Keratinocyte (primary cell): ENCODE results near the gene CCL1. TPM values are rescaled to one million over a fixed set of nuclear protein-coding genes. Genes with fewer than 3 reads are reported as not detected.

Experiments used
- DNase-seq: peaks from one replicate; pipeline ENCODE4 v3.0.0-alpha.2; 2011; ENCODE audit warnings: low read depth, missing footprints, low spot score
- FAIRE-seq: peaks from 2 replicates; lab custom pipeline; 2011; peaks lifted over from hg19 to GRCh38; lab: Jason Lieb, UNC
- H2AFZ ChIP-seq: 2 replicates; pipeline ENCODE4 v1.6.0; 2012; ENCODE audit warnings: low read length, control low read depth, inconsistent platforms; ENCODE audit not compliant: control insufficient read depth
- H3K27ac ChIP-seq: 2 replicates; pipeline ENCODE4 v1.5.1; 2011; ENCODE audit warnings: low read length; ENCODE audit not compliant: control insufficient read depth, insufficient read depth
- H3K27me3 ChIP-seq: 3 replicates; pipeline ENCODE4 v1.6.0; 2011; ENCODE audit warnings: low read length; ENCODE audit not compliant: control insufficient read depth, insufficient read depth; ENCODE audit errors: extremely low read depth
- H3K36me3 ChIP-seq, 2 experiments: 2 replicates in 1 of 2; 3 replicates in 1 of 2; pipeline ENCODE4 v1.5.1; 2011; ENCODE audit warnings: low read length in 2 of 2, mild to moderate bottlenecking in 1 of 2; ENCODE audit not compliant: control insufficient read depth in 2 of 2, insufficient read depth in 2 of 2; ENCODE audit errors: extremely low read depth in 1 of 2
- H3K4me1 ChIP-seq: 3 replicates; pipeline ENCODE4 v1.5.1; 2011; ENCODE audit warnings: low read length; ENCODE audit not compliant: control insufficient read depth, insufficient read depth; ENCODE audit errors: extremely low read depth
- H3K4me2 ChIP-seq: 3 replicates; pipeline ENCODE4 v1.6.0; 2011; ENCODE audit warnings: low read depth, low read length; ENCODE audit not compliant: control insufficient read depth, insufficient read depth; ENCODE audit errors: extremely low read depth
- H3K4me3 ChIP-seq, 3 experiments: fragments of 200-600 bp in 1 of 3; sonication (generic) in 1 of 3; 2 replicates in 2 of 3; 3 replicates in 1 of 3; pipeline ENCODE4 v1.5.1; 2011 to 2016; ENCODE audit warnings: low read length in 3 of 3, mild to moderate bottlenecking in 3 of 3, control low read depth in 2 of 3, inconsistent platforms in 1 of 3, low read depth in 1 of 3, mixed read lengths in 1 of 3, mixed run types in 1 of 3, moderate library complexity in 1 of 3; ENCODE audit not compliant: control insufficient read depth in 2 of 3, insufficient read depth in 2 of 3; ENCODE audit errors: extremely low read depth in 1 of 3
- H3K79me2 ChIP-seq: 2 replicates; pipeline ENCODE4 v1.6.0; 2012; ENCODE audit warnings: low read length; ENCODE audit not compliant: control insufficient read depth, insufficient read depth
- H3K9ac ChIP-seq: 3 replicates; pipeline ENCODE4 v1.6.0; 2011; ENCODE audit warnings: low read length; ENCODE audit not compliant: control insufficient read depth, insufficient read depth; ENCODE audit errors: extremely low read depth
- H3K9me1 ChIP-seq: 3 replicates; pipeline ENCODE4 v1.6.0; 2011; ENCODE audit warnings: low read length; ENCODE audit not compliant: control insufficient read depth, insufficient read depth; ENCODE audit errors: extremely low read depth
- H3K9me3 ChIP-seq: 2 replicates; pipeline ENCODE4 v1.5.1; 2012; ENCODE audit warnings: low read depth, low read length; ENCODE audit not compliant: control insufficient read depth
- H4K20me1 ChIP-seq: 3 replicates; pipeline ENCODE4 v1.6.0; 2011; ENCODE audit warnings: low read length; ENCODE audit not compliant: control insufficient read depth, insufficient read depth; ENCODE audit errors: extremely low read depth
- CTCF ChIP-seq, 3 experiments: IDR thresholded peaks in 1 of 3; conservative IDR thresholded peaks in 1 of 3; optimal IDR thresholded peaks in 1 of 3; 2 replicates in 2 of 3; 3 replicates in 1 of 3; pipeline versions ENCODE3 to v1.5.1; 2011; ENCODE audit warnings: low read length in 3 of 3, mild to moderate bottlenecking in 3 of 3, moderate library complexity in 2 of 3, control low read depth in 1 of 3, inconsistent platforms in 1 of 3; ENCODE audit not compliant: insufficient read depth in 2 of 3; ENCODE audit errors: extremely low read depth in 1 of 3
- EZH2 ChIP-seq: IDR thresholded peaks from one replicate; pipeline ENCODE4 v1.6.1; 2012; ENCODE audit warnings: inconsistent platforms, mild to moderate bottlenecking, low read length, moderate library complexity
- dilution Hi-C: fragments of 300-500 bp; cut with MboI; formaldehyde crosslinking; loops from one replicate; pipeline ENCODE4 v1.7.0; 2020; ENCODE audit warnings: low sequenced_read_pairs; ENCODE audit not compliant: extremely low pct_ligation_motif_present
- polyA plus RNA-seq, 5 experiments: library from polyadenylated mRNA; depleted of rRNA in 3 of 5; stranded (reverse) in 3 of 5; stranded (forward) in 1 of 5; unstranded in 1 of 5; fragments of >200 nt; gene quantifications; 1 replicate in 1 of 5; 2 replicates in 3 of 5; 3 replicates in 1 of 5; pipeline versions ENCODE4 v1.2.1 to v1.2.3, GENCODE V29; 2011 to 2012; ENCODE audit warnings: missing spikeins in 2 of 5, low read depth in 1 of 5, low replicate concordance in 1 of 5

CCL1 gene
- polyA plus RNA-seq, 1 donor (not counting 4 experiments of a cell fraction or from before 2014, with no cell fraction given): not detected

GRCh38 chr17:34411646-34412421 is 48.8 kb upstream of the CCL1 start:
- DNase-seq (no peak), FAIRE-seq (no peak)
- no peak overlapping the region for H3K27ac ChIP-seq
- no peaks in the 10 kb centered on the region for H3K27me3 ChIP-seq
- H3K4me1 ChIP-seq: peaks cover 9% of the 10 kb centered on the region
- H3K9me3 ChIP-seq: no peaks in the 10 kb centered on the region
- H4K20me1 ChIP-seq: no peaks in the 10 kb centered on the region
- H2AFZ ChIP-seq: no peak overlapping the region
- no peak overlapping the region for H3K9ac ChIP-seq
- no peak overlapping the region for H3K4me3 ChIP-seq
- no peaks in the 10 kb centered on the region for H3K36me3 ChIP-seq
- no peak overlapping the region for H3K4me2 ChIP-seq
- TF ChIP-seq CTCF (optimal IDR thresholded peaks at IDR 0.05 in 1 of 3, IDR thresholded peaks at IDR 0.05 in 1 of 3, conservative IDR thresholded peaks at IDR 0.05 in 1 of 3; ENCODE audit: extremely low read depth in 1 of 3, insufficient read depth in 2 of 3, low read length in 3 of 3) (no peak), EZH2 (no peak)
- H3K9me1 ChIP-seq: no peaks in the 10 kb centered on the region
- H3K79me2 ChIP-seq: no peaks in the 10 kb centered on the region
- dilution Hi-C loops: loop anchor here (25.0 kb wide), 1 partner anchor 100 kb away; no protein-coding TSS in a partner anchor

GRCh38 chr17:34409352-34409751 is 46.3 kb upstream of the CCL1 start:
- Histone ChIP-seq H2AFZ (no peak overlapping the region), H3K4me2 (no peak overlapping the region), H3K27me3 (no peaks in the 10 kb centered on the region), H3K4me3 (no peak overlapping the region), H3K9ac (no peak overlapping the region), H3K9me3 (no peaks in the 10 kb centered on the region), H3K9me1 (no peaks in the 10 kb centered on the region), H3K27ac (no peak overlapping the region), H4K20me1 (no peaks in the 10 kb centered on the region), H3K79me2 (no peaks in the 10 kb centered on the region), H3K4me1 (peaks cover 9% of the 10 kb centered on the region), H3K36me3 (no peaks in the 10 kb centered on the region)
- TF ChIP-seq CTCF (optimal IDR thresholded peaks at IDR 0.05 in 1 of 3, IDR thresholded peaks at IDR 0.05 in 1 of 3, conservative IDR thresholded peaks at IDR 0.05 in 1 of 3; ENCODE audit: extremely low read depth in 1 of 3, insufficient read depth in 2 of 3, low read length in 3 of 3) (no peak), EZH2 (no peak)
- DNase-seq: no peak
- FAIRE-seq: no peak
- dilution Hi-C loops: loop anchor here (25.0 kb wide), 1 partner anchor 103 kb away; no protein-coding TSS in a partner anchor
